Liver (tissue), 9 donors: ENCODE measurements around the gene NCS1. TPM values are rescaled to one million over a fixed set of nuclear protein-coding genes. Genes with fewer than 3 reads are reported as not detected.

Experiments
- DNase-seq: peaks from one replicate; pipeline ENCODE4 v3.0.0-alpha.2; 2017; ENCODE audit warnings: low spot score
- H3K27ac ChIP-seq, 2 donors: one replicate each; pipeline ENCODE4 v1.7.0; 2013; ENCODE audit warnings: inconsistent platforms in 2 of 2, low read length in 2 of 2, control low read depth in 1 of 2, low read depth in 1 of 2, mild to moderate bottlenecking in 1 of 2
- H3K27me3 ChIP-seq, 4 donors: one replicate each; pipeline versions ENCODE4 v1.6.1 to v1.7.0; 2013; ENCODE audit warnings: low read length in 3 of 4, inconsistent platforms in 1 of 4, mild to moderate bottlenecking in 1 of 4, moderate library complexity in 1 of 4; ENCODE audit not compliant: control insufficient read depth in 4 of 4, insufficient read depth in 4 of 4
- H3K36me3 ChIP-seq, 4 donors: one replicate each; pipeline versions ENCODE4 v1.6.1 to v1.7.0; 2013; ENCODE audit warnings: low read length in 3 of 4, mild to moderate bottlenecking in 3 of 4, low read depth in 1 of 4, moderate library complexity in 1 of 4; ENCODE audit not compliant: control insufficient read depth in 4 of 4, insufficient read depth in 3 of 4
- H3K4me1 ChIP-seq, 4 donors: one replicate each; pipeline versions ENCODE4 v1.6.1 to v1.7.0; 2013; ENCODE audit warnings: low read length in 3 of 4, mild to moderate bottlenecking in 3 of 4, moderate library complexity in 1 of 4; ENCODE audit not compliant: control insufficient read depth in 4 of 4, insufficient read depth in 4 of 4
- H3K4me3 ChIP-seq, 3 donors: one replicate each; pipeline versions ENCODE4 v1.6.1 to v1.7.0; 2013; ENCODE audit warnings: low read length in 3 of 3, control low read depth in 1 of 3, low read depth in 1 of 3, mild to moderate bottlenecking in 1 of 3
- H3K9ac ChIP-seq, 2 donors: one replicate each; pipeline ENCODE4 v1.7.0; 2013; ENCODE audit warnings: low read length in 2 of 2, mild to moderate bottlenecking in 2 of 2, moderate library complexity in 2 of 2, control low read depth in 1 of 2, low read depth in 1 of 2
- H3K9me3 ChIP-seq, 4 donors: one replicate each; pipeline versions ENCODE4 v1.6.1 to v1.7.0; 2013; ENCODE audit warnings: low read length in 3 of 4; ENCODE audit not compliant: control insufficient read depth in 4 of 4
- EGR1 ChIP-seq, 2 donors: IDR thresholded peaks; 2 replicates each; pipeline ENCODE4 v1.6.1; 2016 to 2018; ENCODE audit warnings: antibody characterized with exemption in 2 of 2, low read depth in 2 of 2
- FOXA1 ChIP-seq: IDR thresholded peaks from 2 replicates; pipeline ENCODE4 v1.6.1; 2016; ENCODE audit warnings: antibody characterized with exemption
- FOXA2 ChIP-seq: IDR thresholded peaks from 2 replicates; pipeline ENCODE4 v1.6.1; 2016; ENCODE audit warnings: antibody characterized with exemption
- GABPA ChIP-seq, 2 donors: IDR thresholded peaks in 1 of 2; conservative IDR thresholded peaks in 1 of 2; 2 replicates each; pipeline ENCODE4 v1.6.1; 2016; ENCODE audit warnings: antibody characterized with exemption in 2 of 2, mild to moderate bottlenecking in 1 of 2, moderate library complexity in 1 of 2
- HNF4A ChIP-seq, 2 donors: conservative IDR thresholded peaks; 2 replicates each; pipeline ENCODE4 v1.6.1; 2016; ENCODE audit warnings: antibody characterized with exemption in 2 of 2, mild to moderate bottlenecking in 2 of 2
- HNF4G ChIP-seq: IDR thresholded peaks from 2 replicates; pipeline ENCODE4 v1.6.1; 2016; ENCODE audit warnings: antibody characterized with exemption
- JUND ChIP-seq, 2 donors: IDR thresholded peaks; 2 replicates each; pipeline ENCODE4 v1.6.1; 2016; ENCODE audit warnings: antibody characterized with exemption in 2 of 2
- NR2F2 ChIP-seq: IDR thresholded peaks from 2 replicates; pipeline ENCODE4 v1.6.1; 2016; ENCODE audit warnings: antibody characterized with exemption
- RAD21 ChIP-seq, 2 donors: IDR thresholded peaks; 2 replicates each; pipeline ENCODE4 v1.6.1; 2016; ENCODE audit warnings: antibody characterized with exemption in 2 of 2, mild to moderate bottlenecking in 2 of 2
- RXRA ChIP-seq, 2 donors: IDR thresholded peaks; 2 replicates each; pipeline ENCODE4 v1.6.1; 2017 to 2018; ENCODE audit warnings: antibody characterized with exemption in 2 of 2, mild to moderate bottlenecking in 1 of 2
- SP1 ChIP-seq: IDR thresholded peaks from 2 replicates; pipeline ENCODE4 v1.6.1; 2018; ENCODE audit warnings: antibody characterized with exemption, mild to moderate bottlenecking
- YY1 ChIP-seq: IDR thresholded peaks from 2 replicates; pipeline ENCODE4 v1.6.1; 2016; ENCODE audit warnings: antibody characterized with exemption, mild to moderate bottlenecking
- WGBS: extraction: QIAGEN DNeasy Blood & Tissue Kit; methylation state at CpG from one replicate; pipeline ENCODE4 v1.1.7; 2013; 5-methylcytosine and 5-hydroxymethylcytosine counted together
- polyA plus RNA-seq, 2 donors: library from polyadenylated mRNA; stranded (reverse) in 1 of 2; unstranded in 1 of 2; fragments of 200-250 nt in 1 of 2; fragments of >200 nt in 1 of 2; fragmentation: Nextera tagmentation in 1 of 2; extraction: Ambion mirVana in 1 of 2; gene quantifications; one replicate each; pipeline versions ENCODE4 v1.2.1 to v1.2.3, GENCODE V29; 2013 to 2015
- total RNA-seq, 2 donors: library from RNA; depleted of rRNA; stranded (reverse); fragments of >200 nt; gene quantifications; one replicate each; pipeline ENCODE4 v1.2.3, GENCODE V29; 2014
- TF ChIP-seq, protein P1 (sequence below): IDR thresholded peaks from 2 replicates; pipeline ENCODE4 v1.6.1; 2016; ENCODE audit warnings: antibody characterized with exemption
- TF ChIP-seq, protein P2 (sequence below): fragments of 150-350 bp; IDR thresholded peaks from 2 replicates; pipeline ENCODE4 v1.5.1; 2017; ENCODE audit warnings: improper control_type of control experiment, low read depth, low read length; ENCODE audit not compliant: missing input control
- TF ChIP-seq, protein P3 (sequence below): IDR thresholded peaks from 2 replicates; pipeline ENCODE4 v1.6.1; 2016; ENCODE audit warnings: antibody characterized with exemption
- TF ChIP-seq, protein P4 (sequence below): IDR thresholded peaks from 2 replicates; pipeline ENCODE4 v1.6.1; 2016; ENCODE audit warnings: antibody characterized with exemption
- donor health status: healthy.
- donor health status: healthy.
- donor health status: healthy.
- donor health status: healthy.
- donor health status: healthy.

Gene NCS1
- total and polyA plus RNA-seq, 4 donors, result 0.35 to 2.5 (median 1.2) TPM

DNA sequence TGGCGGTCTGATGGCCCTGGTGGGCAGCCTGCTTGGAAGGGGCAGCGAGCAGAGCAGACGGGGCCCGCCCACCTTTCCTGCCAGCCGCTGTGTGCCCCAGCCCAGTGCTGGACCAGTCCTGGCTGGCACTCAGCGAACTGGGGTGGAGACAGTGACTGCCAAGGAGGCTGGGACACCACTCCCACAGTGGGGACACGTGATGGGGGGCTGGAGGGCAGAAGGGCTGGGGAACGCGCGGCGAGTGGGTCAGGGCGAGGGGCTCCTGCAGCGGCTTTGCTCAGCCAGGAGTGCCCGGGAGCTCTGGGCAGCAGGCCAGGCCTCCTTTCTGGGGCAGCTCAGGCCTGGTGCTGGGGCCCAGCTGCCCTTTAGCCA is 19.5 kb downstream of the NCS1 start (continued):
- TF ChIP-seq, protein P1, sequence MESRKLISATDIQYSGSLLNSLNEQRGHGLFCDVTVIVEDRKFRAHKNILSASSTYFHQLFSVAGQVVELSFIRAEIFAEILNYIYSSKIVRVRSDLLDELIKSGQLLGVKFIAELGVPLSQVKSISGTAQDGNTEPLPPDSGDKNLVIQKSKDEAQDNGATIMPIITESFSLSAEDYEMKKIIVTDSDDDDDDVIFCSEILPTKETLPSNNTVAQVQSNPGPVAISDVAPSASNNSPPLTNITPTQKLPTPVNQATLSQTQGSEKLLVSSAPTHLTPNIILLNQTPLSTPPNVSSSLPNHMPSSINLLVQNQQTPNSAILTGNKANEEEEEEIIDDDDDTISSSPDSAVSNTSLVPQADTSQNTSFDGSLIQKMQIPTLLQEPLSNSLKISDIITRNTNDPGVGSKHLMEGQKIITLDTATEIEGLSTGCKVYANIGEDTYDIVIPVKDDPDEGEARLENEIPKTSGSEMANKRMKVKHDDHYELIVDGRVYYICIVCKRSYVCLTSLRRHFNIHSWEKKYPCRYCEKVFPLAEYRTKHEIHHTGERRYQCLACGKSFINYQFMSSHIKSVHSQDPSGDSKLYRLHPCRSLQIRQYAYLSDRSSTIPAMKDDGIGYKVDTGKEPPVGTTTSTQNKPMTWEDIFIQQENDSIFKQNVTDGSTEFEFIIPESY, result no peak
- no peak for TF ChIP-seq RXRA (IDR thresholded peaks at IDR 0.05)
- TF ChIP-seq GABPA (IDR thresholded peaks at IDR 0.05 in 1 of 2, conservative IDR thresholded peaks at IDR 0.05 in 1 of 2), result no peak
- TF ChIP-seq, protein P2, sequence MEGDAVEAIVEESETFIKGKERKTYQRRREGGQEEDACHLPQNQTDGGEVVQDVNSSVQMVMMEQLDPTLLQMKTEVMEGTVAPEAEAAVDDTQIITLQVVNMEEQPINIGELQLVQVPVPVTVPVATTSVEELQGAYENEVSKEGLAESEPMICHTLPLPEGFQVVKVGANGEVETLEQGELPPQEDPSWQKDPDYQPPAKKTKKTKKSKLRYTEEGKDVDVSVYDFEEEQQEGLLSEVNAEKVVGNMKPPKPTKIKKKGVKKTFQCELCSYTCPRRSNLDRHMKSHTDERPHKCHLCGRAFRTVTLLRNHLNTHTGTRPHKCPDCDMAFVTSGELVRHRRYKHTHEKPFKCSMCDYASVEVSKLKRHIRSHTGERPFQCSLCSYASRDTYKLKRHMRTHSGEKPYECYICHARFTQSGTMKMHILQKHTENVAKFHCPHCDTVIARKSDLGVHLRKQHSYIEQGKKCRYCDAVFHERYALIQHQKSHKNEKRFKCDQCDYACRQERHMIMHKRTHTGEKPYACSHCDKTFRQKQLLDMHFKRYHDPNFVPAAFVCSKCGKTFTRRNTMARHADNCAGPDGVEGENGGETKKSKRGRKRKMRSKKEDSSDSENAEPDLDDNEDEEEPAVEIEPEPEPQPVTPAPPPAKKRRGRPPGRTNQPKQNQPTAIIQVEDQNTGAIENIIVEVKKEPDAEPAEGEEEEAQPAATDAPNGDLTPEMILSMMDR, result no peak

DNA sequence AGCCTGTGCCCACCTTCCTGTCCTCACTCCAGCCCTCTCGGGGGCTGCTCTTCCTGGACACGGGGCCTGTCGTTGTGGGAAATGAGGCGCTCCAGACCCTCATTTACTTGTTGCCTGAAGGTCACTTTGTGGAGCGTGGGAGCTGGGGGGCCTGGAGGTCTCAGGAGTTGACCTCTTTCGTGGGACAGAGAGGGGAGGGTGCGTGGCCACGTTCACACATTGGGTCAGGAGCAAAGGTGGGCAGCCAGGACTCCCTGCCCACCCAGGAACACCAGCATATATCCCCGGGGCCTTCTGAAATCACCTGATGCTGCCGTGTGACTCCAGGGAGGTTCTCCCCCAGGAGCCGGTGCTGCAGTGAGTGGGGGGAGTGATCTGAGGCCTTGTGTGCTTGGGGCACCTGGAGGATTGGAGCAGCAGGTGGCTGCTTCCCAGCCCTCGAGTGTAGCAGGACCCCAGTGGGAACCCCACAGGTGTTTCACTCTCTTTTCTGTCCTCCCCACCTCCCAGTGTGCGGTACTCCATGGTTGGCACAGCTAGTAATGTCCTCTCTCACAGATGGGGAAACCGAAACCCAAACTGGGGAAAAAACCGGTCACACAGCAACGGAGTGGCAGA is 20.3 kb downstream of the NCS1 start:
- no peak overlapping the region for H3K9ac ChIP-seq
- no peaks in the 10 kb centered on the region for H3K36me3 ChIP-seq
- no peaks in the 10 kb centered on the region for H3K4me1 ChIP-seq
- TF ChIP-seq, protein P1, result no peak
- TF ChIP-seq NR2F2 (no peak), HNF4G (no peak), FOXA1 (no peak), FOXA2 (no peak), GABPA (IDR thresholded peaks at IDR 0.05 in 1 of 2, conservative IDR thresholded peaks at IDR 0.05 in 1 of 2) (no peak), JUND (IDR thresholded peaks at IDR 0.05) (no peak), YY1 (no peak), RXRA (IDR thresholded peaks at IDR 0.05) (no peak), EGR1 (IDR thresholded peaks at IDR 0.05; ENCODE audit: low read depth in 2 of 2) (no peak), HNF4A (conservative IDR thresholded peaks at IDR 0.05) (no peak), RAD21 (IDR thresholded peaks at IDR 0.05) (no peak), SP1 (no peak)
- TF ChIP-seq, protein P3, sequence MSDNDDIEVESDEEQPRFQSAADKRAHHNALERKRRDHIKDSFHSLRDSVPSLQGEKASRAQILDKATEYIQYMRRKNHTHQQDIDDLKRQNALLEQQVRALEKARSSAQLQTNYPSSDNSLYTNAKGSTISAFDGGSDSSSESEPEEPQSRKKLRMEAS, result no peak
- TF ChIP-seq, protein P2, result no peak
- TF ChIP-seq, protein P4, sequence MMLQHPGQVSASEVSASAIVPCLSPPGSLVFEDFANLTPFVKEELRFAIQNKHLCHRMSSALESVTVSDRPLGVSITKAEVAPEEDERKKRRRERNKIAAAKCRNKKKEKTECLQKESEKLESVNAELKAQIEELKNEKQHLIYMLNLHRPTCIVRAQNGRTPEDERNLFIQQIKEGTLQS, result no peak
- H3K27me3 ChIP-seq, result no peaks in the 10 kb centered on the region
- no peak for DNase-seq
- 87% methylated on average over 16 of the region's 16 CpGs for WGBS
- H3K27ac ChIP-seq, result no peak overlapping the region
- no peak overlapping the region for H3K4me3 ChIP-seq
- H3K9me3 ChIP-seq, result no peaks in the 10 kb centered on the region
